HEK293T (cell line): ENCODE measurements around the gene GTF2H4.

Experiments used
- CTCF ChIA-PET: fragments of 350-600 bp; formaldehyde crosslinking; extraction: SDS; loops from one replicate; lab custom pipeline; 2021; ENCODE audit warnings: antibody characterized with exemption, inconsistent platforms; lab: Yijun Ruan, JAX
- POLR2A ChIA-PET: fragments of 350-600 bp; formaldehyde crosslinking; extraction: SDS; loops from one replicate; lab custom pipeline; 2020; ENCODE audit warnings: antibody characterized with exemption, inconsistent platforms; lab: Yijun Ruan, JAX
- DNase-seq: peaks from one replicate; pipeline ENCODE4 v3.0.0; 2012; ENCODE audit warnings: mixed read lengths; ENCODE audit errors: extremely low spot score
- ARNT ChIP-seq: fragments of 450-650 bp; IDR thresholded peaks from 2 replicates; pipeline ENCODE4 v1.6.1; 2017; ENCODE audit warnings: mild to moderate bottlenecking
- BHLHE40 ChIP-seq: fragments of 450-650 bp; IDR thresholded peaks from 2 replicates; pipeline ENCODE4 v1.6.1; 2016; ENCODE audit warnings: mild to moderate bottlenecking, moderate library complexity, borderline replicate concordance
- CTBP1 ChIP-seq: fragments of 450-650 bp; IDR thresholded peaks from 2 replicates; pipeline ENCODE4 v1.6.1; 2016; ENCODE audit warnings: borderline replicate concordance
- ELF4 ChIP-seq: fragments of 450-650 bp; IDR thresholded peaks from 2 replicates; pipeline ENCODE4 v1.6.1; 2017; ENCODE audit warnings: antibody characterized with exemption
- FOXA1 ChIP-seq: fragments of 450-650 bp; IDR thresholded peaks from 2 replicates; pipeline ENCODE4 v1.6.1; 2016; ENCODE audit warnings: mild to moderate bottlenecking
- FOXK2 ChIP-seq: fragments of 450-650 bp; IDR thresholded peaks from 2 replicates; pipeline ENCODE4 v1.6.1; 2016; ENCODE audit warnings: mild to moderate bottlenecking
- FOXM1 ChIP-seq: fragments of 450-650 bp; IDR thresholded peaks from 2 replicates; pipeline ENCODE4 v1.6.1; 2017; ENCODE audit warnings: mild to moderate bottlenecking, borderline replicate concordance
- HDGF ChIP-seq: fragments of 450-650 bp; IDR thresholded peaks from 2 replicates; pipeline ENCODE4 v1.6.1; 2017; ENCODE audit warnings: antibody characterized with exemption, borderline replicate concordance
- L3MBTL2 ChIP-seq: fragments of 450-650 bp; conservative IDR thresholded peaks from 2 replicates; pipeline ENCODE4 v1.6.1; 2016; ENCODE audit warnings: mild to moderate bottlenecking
- LEF1 ChIP-seq: fragments of 450-650 bp; IDR thresholded peaks from 2 replicates; pipeline ENCODE4 v1.6.1; 2017; ENCODE audit warnings: mild to moderate bottlenecking, borderline replicate concordance
- NFRKB ChIP-seq: fragments of 450-650 bp; IDR thresholded peaks from 2 replicates; pipeline ENCODE4 v1.6.1; 2016; ENCODE audit warnings: mild to moderate bottlenecking, moderate library complexity
- PKNOX1 ChIP-seq: fragments of 450-650 bp; IDR thresholded peaks from 2 replicates; pipeline ENCODE4 v1.6.1; 2016
- SP1 ChIP-seq: fragments of 450-650 bp; IDR thresholded peaks from 2 replicates; pipeline ENCODE4 v1.6.1; 2017
- SUZ12 ChIP-seq: fragments of 450-650 bp; IDR thresholded peaks from 2 replicates; pipeline ENCODE4 v1.6.1; 2016; ENCODE audit warnings: mild to moderate bottlenecking
- TARDBP ChIP-seq: fragments of 450-650 bp; IDR thresholded peaks from 2 replicates; pipeline ENCODE4 v1.6.1; 2016
- ZNF384 ChIP-seq: fragments of 450-650 bp; IDR thresholded peaks from 2 replicates; pipeline ENCODE4 v1.6.1; 2016

The GTF2H4 gene

GRCh38 chr6:30877419-30878262 is 30.4 kb upstream of the GTF2H4 start:
- peak; percentile 78 for DNase-seq
- TF ChIP-seq FOXA1 = no peak
- no peak for TF ChIP-seq FOXK2
- no peak for TF ChIP-seq SUZ12
- no peak for TF ChIP-seq SP1
- no peak for TF ChIP-seq BHLHE40
- no peak for TF ChIP-seq HDGF
- no peak for TF ChIP-seq ELF4
- no peak for TF ChIP-seq PKNOX1
- TF ChIP-seq L3MBTL2 = no peak
- TF ChIP-seq NFRKB = no peak
- ChIA-PET CTCF (interaction anchor here (0.7 to 2.8 kb wide), 4 partner anchors 8 to 210 kb away, joined by 3 to 11 read pairs (median 4); no protein-coding TSS in a partner anchor), POLR2A (interaction anchor here (0.6 to 1.2 kb wide), 3 partner anchors 52 to 194 kb away, joined by 3 read pairs; no protein-coding TSS in a partner anchor)

DNA sequence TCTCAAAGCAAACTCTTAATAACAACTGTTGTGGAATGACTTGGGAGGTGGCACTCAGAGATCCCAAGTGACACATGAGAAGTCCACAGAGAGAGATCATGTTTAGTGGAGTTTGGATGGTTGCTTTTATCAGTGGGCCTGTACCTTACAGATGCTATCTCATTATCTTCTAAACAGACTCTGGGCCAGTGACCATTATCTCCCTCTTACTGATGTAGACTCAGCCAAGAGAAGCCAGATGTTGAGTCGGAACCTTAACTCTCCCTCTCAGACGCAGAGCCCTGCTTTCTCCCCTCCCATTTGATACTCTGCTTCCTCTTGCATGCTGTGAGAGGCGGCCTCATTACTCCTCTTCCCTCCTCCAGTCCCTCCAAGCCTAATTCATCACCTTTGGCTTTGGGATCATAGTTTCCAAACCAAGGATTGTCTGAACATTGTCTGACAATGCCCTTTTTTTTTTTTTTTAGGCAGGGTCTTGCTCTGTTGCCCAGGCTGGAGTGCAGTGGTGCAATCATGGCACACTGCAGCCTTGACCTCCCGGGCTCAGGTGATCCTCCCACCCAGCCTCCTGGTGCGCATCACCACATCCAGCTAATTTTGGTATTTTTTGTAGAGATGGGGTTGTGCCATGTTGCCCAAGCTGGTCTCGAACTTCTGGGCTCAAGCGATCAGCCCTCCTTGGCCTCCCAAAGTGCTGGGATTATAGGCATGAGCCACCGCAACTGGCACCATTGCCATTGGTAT is 28.2 kb upstream of the GTF2H4 start:
- no peak for DNase-seq
- ChIA-PET POLR2A (no interaction called here), CTCF (interaction anchor here (0.7 kb wide), 2 partner anchors 57 to 71 kb away, joined by 3 to 5 read pairs; no protein-coding TSS in a partner anchor)
- TF ChIP-seq NFRKB (no peak), TARDBP (no peak), CTBP1 (no peak), ZNF384 (no peak), LEF1 (no peak), FOXM1 (no peak), L3MBTL2 (no peak), HDGF (no peak), SP1 (no peak), BHLHE40 (no peak), FOXA1 (no peak)

- ChIA-PET POLR2A (no interaction called here), CTCF (interaction anchor here (0.7 kb wide), 1 partner anchor 72 kb away, joined by 3 read pairs; no protein-coding TSS in a partner anchor)
- TF ChIP-seq FOXA1 (no peak), L3MBTL2 (no peak), FOXM1 (no peak), NFRKB (no peak), FOXK2 (no peak), TARDBP (no peak), SUZ12 (no peak), ARNT (no peak), BHLHE40 (no peak), ZNF384 (no peak), LEF1 (no peak)
- no peak for DNase-seq
Observed at GRCh38 chr6:30880698-30881252, 27.2 kb upstream of the GTF2H4 start.

DNA sequence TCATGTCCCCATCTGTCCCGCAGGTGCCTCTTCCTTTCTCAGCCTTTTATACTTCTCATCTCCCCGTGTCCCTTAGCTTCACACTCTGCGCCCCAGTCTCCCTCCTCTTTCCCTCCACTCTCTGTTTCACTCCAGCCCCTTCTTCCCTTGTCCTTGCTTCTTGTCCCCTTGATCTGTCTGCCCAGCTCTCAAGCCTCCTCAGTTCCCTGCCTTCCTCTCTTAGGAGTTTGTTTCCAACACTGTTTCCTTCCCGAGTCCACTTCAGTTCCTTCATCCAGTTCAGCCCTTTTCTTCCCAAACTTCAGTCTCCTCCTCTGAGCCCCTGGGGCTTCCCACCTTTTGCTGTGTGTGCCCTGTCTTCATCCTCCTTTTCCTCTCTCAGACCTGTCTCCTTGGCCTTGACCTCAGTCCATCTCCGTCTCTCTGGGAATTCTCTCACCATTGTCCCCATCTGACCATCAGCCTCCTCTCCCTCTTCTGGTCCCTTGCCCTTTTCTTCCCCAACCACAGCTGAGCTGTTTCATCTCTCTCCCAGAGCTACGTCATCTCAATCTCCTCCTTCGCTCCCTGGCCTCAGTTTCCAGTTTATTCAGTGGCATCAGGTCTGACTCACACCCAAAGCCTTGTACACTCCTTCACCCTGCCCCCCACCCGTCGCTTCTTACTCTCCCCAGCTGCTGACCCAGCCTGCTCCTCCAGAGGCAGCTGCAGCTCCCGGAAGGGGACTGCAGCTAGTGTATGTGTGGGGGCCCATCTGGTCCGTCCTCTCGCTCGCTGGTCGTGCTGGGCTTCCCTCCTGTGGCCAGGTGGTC is 26.4 kb upstream of the GTF2H4 start:
- CTCF ChIA-PET = interaction anchor here (1.3 to 1.9 kb wide), 3 partner anchors 33 to 206 kb away, joined by 3 to 6 read pairs (median 5); partner anchors contain the start of gene VARS2
- DNase-seq = no peak
- POLR2A ChIA-PET = interaction anchor here (1.1 to 1.8 kb wide), 2 partner anchors 32 to 59 kb away, joined by 5 to 7 read pairs; partner anchors contain the start of gene VARS2
- TF ChIP-seq BHLHE40 (no peak), NFRKB (no peak), PKNOX1 (no peak), TARDBP (no peak), SP1 (no peak), FOXK2 (no peak), SUZ12 (no peak), ELF4 (no peak), FOXM1 (no peak), FOXA1 (no peak), CTBP1 (no peak), ZNF384 (no peak), LEF1 (no peak), HDGF (no peak), L3MBTL2 (no peak), ARNT (no peak)

GRCh38 chr6:30882204-30882758 is 25.7 kb upstream of the GTF2H4 start:
- TF ChIP-seq FOXM1 (no peak), ZNF384 (no peak), FOXA1 (no peak), PKNOX1 (no peak), NFRKB (no peak), TARDBP (no peak), LEF1 (no peak), BHLHE40 (no peak), FOXK2 (no peak), SUZ12 (no peak), ARNT (no peak), L3MBTL2 (no peak), CTBP1 (no peak), ELF4 (no peak), SP1 (no peak), HDGF (no peak)
- ChIA-PET POLR2A (interaction anchor here (0.9 to 1.8 kb wide), 4 partner anchors 18 to 165 kb away, joined by 3 to 7 read pairs (median 4); partner anchors contain the start of genes MDC1 and VARS2), CTCF (interaction anchor here (1.2 to 1.9 kb wide), 4 partner anchors 32 to 205 kb away, joined by 3 to 6 read pairs (median 4); partner anchors contain the start of gene VARS2)
- no peak for DNase-seq
